Endometrial microvascular endothelial cells (primary cell): Measurements from ENCODE around the gene SLC5A5. TPM values are rescaled to one million over a fixed set of nuclear protein-coding genes. Genes with fewer than 3 reads are reported as not detected.

Source experiments
- in situ Hi-C: cut with HindIII; loops from 2 replicates; pipeline ENCODE4 v1.10.0; 2017; ENCODE audit warnings: low sequenced_read_pairs, low pct_unique_long_range_greater_than_20kb; ENCODE audit errors: inconsistent ontology term
- total RNA-seq: library from RNA; depleted of rRNA; stranded (reverse); fragments of >200 nt; gene quantifications from one replicate; pipeline ENCODE4 v1.2.3, GENCODE V29; 2015; ENCODE audit errors: inconsistent ontology term

SLC5A5 gene
- total RNA-seq, 1 donor from 2014 or later = not detected

DNA sequence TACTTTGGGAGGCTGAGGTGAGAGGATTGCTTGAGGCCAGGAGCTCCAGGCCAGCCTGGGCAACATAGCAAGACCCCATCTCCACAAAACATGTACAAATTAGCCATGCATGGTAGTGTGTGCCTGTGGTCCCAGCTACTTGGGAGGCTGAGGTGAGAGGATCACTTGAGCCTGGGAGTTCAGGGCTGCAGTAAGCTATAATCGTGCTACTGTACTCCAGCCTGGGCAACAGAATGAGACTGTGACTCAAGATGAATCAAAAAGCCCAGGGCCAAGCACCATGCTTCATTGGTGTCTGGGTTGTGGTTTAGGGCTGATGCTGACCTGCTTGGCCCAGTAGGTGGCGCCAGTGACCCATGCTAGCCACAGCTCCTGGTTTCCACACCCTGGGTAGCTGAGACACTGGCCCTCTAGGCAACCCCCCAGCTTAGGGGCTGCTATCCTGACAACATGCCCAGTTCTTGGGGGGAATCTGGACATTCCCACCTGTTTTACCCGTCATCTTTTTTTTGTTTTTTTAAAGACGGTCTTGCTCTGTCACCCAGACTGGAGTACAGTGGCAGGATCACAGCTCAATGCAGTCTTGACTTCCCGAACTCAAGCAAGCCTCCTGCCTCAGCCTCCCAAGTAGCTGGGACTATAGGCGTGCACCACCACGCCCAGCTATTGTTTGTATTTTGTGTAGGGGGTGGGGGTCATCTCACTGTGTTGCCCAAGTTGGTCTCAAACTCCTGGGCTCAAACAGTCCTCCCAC lies 66.5 kb downstream of the SLC5A5 start:
- in situ Hi-C loops = no loop called here

DNA sequence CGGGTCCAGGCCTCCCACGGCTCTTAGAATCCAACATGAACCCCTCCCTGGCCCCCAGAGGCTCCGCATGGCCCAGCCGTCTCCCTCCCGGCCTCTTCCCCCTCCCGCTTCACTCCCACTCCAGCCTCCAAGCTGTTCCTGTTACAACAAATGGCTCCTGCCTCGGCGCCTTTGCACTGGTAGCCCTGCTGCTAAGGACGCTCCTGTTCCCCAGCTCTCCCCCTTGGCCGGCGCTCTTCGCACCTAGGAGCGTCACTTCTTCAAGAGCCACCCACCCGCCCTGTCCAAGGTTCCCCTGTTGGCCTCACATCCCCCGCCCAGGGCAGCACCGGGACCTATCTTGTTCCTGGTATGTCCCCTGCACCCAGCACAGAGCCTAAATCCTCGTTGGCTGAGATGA lies 70.4 kb downstream of the SLC5A5 start:
- in situ Hi-C loops = no loop called here

DNA sequence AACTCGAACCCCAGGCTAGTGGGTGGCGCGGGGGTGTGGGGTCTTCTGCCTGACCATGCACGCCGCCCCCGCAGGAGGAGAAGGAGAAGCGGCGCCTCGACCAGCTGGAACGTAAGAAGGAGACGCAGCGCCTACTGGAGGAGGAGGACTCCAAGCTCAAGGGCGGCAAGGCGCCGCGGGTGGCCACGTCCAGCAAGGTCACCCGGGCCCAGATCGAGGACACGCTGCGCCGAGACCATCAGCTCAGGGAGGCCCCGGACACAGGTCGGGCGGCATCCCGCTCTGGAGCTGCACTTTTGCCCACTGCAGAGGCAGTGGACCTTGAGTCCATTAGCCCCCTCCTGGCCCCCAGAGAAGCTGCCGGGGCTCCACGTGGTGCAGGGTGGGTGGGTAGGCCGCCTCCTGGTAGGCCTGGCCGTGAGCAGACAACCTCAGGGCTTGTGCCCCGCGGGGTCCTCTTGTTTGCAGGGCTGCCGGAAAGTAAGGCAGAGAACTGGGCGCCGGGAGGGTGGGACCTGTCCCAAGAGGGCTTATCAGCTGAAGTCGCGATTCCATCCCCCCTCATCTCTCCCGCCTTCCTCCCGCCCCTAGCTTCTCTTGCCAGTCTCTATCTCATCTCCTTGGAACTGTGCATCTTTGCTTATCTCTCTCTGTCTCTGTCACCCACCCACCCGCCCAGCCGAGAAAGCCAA lies 71.0 kb downstream of the SLC5A5 start:
- in situ Hi-C loops = no loop called here

DNA sequence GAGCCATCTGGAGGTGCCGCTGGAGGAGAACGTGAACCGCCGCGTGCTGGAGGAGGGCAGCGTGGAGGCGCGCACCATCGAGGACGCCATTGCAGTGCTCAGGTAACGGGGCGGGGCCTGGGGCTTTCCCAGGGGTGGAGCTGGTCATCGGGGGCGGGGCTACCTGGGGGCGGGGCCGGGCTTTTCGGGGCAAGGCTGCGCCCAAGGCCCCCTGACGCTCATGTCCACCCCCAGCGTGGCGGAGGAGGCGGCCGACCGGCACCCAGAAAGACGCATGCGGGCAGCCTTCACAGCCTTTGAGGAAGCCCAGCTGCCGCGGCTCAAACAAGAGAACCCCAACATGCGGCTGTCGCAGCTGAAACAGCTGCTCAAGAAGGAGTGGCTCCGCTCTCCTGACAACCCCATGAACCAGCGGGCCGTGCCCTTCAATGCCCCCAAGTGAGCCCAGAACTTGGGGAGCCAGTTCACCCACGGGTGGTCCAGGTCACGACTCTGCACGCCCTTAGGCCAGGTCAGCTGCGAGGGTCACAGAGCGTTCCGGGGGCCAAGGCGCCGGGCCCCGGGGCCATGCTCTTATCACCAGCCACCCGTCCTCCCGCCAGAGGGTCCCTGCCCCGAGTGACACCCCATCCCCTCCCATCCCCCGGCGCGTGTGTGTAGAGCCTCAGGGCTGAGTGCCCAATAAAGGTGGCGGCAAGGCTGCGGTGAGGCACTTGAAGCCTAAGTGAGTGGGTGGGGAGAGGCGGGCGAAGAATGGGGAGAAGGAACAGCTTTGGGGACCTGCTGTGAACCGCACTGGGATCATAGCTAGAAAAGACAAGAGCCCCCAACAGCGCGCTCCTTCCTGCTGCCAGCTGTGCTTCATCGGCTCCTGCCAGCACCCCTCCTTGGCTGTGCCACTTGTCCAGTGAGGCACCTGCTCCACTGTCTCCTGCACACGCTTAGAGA lies 71.8 kb downstream of the SLC5A5 start:
- in situ Hi-C loops = no loop called here

DNA sequence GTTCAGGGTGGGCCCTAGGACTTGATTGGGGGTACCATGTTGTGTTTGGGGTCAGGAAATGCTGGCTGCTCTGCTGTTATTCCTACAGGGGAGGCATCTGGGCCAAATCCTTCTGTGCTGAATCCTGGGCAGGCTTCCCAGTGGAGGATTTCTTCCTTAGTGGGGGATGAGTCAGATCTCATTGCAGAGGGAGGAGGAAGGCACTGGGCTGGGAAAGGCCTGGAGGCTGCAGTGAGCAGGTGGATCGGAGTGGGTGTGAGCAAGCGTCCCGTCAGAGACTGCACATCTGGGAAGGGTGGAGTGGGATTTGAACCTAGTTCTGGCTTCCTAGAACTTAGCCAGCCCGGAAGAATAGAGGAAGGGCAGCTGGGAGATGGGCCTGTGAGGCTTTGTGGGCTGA lies 72.6 kb downstream of the SLC5A5 start:
- in situ Hi-C loops = no loop called here

Other genes starting within 250 kb of the SLC5A5 start
- 0.09 TPM for gene UNC13A, start 183.6 kb upstream of the SLC5A5 start, total RNA-seq
- 33.6 TPM for gene MAP1S, start 152.5 kb upstream of the SLC5A5 start, total RNA-seq
- gene FCHO1, start 120.5 kb upstream of the SLC5A5 start, total RNA-seq = 3.0 TPM
- gene B3GNT3, start 76.8 kb upstream of the SLC5A5 start, total RNA-seq = not detected
- gene INSL3, start 50.4 kb upstream of the SLC5A5 start, total RNA-seq = not detected
- 4.5 TPM for gene JAK3, start 24.0 kb upstream of the SLC5A5 start, total RNA-seq
- gene RPL18A, start 12.0 kb upstream of the SLC5A5 start, total RNA-seq = 1,241 TPM
- 87.6 TPM for gene CCDC124, start 61.1 kb downstream of the SLC5A5 start, total RNA-seq
- not detected for gene KCNN1, start 95.2 kb downstream of the SLC5A5 start, total RNA-seq
- gene ARRDC2, start 136.2 kb downstream of the SLC5A5 start, total RNA-seq = 26.1 TPM
- 0.74 TPM for gene IL12RB1, start 215.0 kb downstream of the SLC5A5 start, total RNA-seq
- 4.2 TPM for gene MAST3, start 225.8 kb downstream of the SLC5A5 start, total RNA-seq